NCI-H526 treated with DMSO at 0.1 percent for 48 hours (cell line): ENCODE measurements around the gene STAT2.
A peak's percentile ranks its signal among the peaks of the same experiment; 100 is the strongest.
"Not testable (repeated sequence)": the region's sequence is repeated elsewhere in the genome, so short reads cannot be mapped to it uniquely, and the experiment has no call there.

Source experiments
- DNase-seq: peaks from one replicate; lab custom pipeline; 2025; lab: John Stamatoyannopoulos, UW

STAT2 gene

DNA sequence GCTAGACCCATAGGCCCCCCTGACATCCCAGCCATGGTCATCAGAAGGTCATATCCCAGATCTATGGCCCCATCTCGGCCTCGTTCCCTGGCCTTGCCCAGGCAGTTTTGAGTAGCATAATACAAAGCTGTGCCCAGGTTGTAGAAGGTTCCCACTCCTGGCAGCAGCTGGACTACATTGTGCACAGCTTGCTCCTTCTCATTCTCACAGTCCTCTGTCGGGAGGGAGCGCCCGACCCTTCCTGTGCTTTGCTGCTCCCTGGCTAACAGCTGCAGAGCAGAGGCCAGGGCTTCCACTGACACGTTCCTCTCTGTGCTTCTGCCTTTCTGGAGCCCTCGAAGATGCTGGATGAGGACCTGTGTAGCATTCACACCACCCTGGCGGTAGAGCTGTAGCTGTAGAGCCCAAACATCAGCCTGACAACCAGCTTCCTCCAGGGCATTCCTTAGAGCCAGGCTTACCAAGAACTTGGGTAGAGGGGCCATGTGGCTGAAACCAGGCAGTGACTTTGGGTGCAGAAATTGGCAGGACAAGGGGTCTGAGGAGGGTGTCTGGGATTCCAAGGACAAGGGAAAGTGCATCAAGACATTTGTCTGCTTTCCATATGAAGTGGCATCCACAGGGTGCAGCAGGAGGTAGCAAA, 1.7 kb upstream of the STAT2 start:
- DNase-seq: no peak

DNA sequence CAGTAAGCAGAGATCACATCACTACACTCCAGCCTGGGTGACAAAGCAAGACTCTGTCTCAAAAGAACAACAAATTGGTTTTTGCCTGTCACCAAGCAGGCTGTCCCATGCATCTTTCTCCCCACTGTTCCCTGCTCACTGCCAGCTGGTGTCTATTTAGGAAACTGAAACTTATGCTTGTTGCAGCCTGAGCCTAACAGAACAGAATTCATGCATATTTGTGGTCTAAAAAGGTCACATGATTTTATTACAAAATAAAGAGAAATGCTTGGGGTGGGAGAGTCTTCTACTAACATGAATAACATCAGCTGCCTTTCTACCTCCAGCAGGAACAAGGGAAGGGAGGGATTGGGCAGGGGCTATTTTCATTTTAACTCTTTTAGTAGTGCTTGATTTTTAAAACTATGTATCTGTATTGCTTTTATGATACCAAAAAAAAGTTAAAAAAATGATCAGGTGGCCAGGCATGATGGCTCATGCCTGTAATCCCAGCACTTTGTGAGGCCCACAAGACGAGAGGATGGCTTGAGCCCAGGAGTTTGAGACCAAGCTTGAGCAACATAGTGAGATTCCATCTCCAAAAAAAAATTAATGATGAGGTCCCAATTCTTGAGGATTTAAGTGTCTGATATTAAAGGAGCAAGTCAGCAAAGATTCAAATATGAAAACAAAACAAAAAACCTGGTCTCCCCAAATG, 923 bp downstream of the STAT2 start:
- no peak for DNase-seq

DNA sequence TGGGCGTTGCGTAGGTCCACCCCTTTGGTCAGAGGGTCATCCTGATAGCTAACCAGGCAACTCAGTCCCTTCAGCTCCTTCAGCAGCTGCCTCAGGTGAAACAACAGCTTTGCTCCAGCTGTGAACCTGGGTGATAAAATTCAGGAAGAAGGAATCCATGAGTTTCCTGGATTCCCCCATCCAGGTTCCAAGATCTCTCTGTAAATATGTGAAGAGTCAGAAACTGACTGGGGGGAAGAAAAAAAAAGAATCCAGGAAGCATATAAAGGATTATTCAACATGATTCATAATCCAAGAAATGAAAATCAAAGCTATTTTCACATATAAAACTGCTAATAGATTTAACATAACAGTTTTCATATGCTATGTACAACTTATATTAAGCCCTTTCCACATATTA, 8.6 kb downstream of the STAT2 start:
- no peak for DNase-seq

DNA sequence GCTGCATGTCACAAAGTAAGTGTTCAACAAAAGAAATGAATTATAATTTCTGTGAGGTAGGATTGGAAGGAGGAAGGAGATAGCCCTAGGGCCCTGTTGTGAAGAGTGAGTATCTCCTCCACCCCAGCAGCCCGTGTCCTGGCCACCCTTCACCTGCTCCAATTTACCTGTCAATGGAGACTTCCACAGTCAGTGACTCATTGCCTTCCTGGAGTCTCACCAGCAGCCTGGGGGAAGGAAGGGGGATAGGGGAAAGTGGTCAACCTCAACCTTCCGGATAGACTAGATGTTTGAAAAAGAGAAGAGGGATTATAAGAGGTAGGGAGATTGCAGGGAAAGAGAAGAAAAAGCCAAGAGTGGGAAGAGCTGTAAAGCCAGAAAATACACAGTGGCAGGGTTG, 9.2 kb downstream of the STAT2 start:
- DNase-seq: no peak

DNA sequence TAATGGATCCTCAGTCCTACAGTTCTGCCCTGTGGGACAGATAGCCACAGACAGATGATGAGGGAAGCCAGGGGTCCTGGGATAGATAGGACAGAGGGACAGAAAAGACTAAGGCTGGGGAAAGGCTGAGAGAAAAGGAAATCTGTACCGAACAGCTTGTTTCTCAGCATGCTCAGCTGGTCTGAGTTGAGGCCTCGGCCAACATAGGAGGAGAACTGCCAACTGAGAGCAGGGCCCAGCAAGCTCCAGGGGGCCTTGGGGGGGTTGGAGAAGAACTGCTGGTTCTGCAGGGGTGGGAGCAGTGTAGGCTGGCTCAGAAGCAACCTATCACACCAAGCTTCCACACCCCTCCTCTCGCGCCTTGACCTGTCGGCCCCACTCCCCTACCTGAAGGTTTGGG, 11.1 kb downstream of the STAT2 start:
- no peak for DNase-seq

DNA sequence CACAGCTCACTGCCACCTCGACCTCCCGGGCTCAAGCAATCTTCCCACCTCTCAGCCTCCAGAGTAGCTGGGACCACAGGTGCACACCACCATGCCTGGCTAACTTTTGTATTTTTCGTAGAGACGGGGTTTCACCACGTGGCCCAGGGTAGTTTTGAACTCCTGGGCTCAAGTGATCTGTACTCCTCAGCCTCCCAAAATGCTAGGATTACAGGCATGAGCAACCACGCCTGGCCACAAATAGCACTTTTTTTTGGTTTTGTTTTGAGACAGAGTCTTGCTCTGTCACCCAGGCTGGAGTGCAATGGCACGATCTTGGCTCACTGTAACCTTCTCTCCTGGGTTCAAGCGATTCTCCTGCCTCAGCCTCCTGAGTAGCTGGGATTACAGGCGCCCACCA, 12.7 kb downstream of the STAT2 start:
- not testable (repeated sequence) for DNase-seq

DNA sequence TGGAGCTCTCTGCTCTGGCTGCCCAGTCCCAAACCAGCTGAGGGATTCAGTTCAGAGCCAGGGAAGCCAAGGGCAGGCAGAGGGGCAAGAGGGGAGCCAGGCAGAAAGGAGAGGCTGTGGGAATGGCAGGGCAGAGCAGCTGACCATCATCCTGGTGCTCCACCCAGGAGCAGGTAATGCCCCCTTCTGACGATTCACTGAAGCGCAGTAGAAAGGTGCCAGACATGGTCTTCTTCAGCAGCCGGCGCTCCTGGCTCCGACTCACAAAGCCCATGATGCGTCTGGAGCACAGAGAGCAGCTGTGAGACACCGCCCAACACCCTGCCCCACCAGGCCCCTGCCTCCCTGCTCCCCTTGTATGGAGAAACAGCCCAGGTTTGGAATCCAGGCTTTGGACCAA, 13.2 kb downstream of the STAT2 start:
- DNase-seq: no peak

DNA sequence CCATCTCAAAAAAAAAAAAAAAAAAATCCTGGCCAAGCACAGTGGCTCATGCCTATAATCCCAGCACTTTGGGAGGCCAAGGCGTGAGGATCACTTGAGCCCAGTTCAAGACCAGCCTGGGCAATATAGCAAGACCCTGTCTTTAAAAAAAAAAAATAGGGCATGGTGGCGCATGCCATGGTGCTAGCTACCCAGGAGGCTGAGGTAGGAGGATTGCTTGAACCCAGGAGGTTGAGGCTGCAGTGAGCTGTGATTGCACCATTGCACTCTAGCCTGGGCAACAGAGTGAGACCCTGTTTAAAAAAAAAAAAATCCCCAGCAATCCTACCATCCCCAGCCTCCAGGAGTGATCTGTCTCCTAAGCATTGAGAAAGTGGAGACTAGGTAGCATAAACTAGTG, 17.6 kb downstream of the STAT2 start:
- DNase-seq: not testable (repeated sequence)

DNA sequence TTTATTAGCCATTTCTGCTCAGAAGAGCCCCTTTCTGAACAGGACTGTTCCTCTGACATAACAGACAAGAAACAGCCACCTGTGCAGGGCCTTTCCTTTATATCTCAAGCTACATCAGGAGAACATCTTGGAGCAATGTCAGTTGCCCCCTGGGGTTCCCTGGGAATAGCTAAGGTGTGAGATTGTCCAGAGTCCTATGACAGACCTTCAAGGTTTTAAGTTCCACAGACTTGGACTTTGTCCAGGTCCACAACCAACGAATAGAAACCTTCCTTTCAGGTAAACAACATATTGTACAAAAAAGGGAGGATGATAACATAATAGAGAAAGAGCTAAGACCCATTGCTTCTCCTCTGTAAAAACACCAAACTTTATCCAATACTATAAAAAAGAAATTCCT, 18.3 kb downstream of the STAT2 start:
- no peak for DNase-seq

DNA sequence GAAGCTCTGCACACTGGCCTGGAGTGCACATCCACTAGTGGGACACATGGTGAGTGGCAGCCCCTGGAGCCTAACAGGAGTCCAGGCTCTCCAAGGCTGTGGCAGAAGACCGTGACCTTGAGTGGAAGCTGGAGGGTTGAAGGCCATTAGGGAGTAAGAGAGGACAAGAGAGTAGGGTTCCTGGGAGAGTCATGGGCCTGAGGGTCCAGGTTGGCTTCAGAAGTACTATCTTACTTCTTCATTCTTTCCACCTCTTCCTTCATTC, 20.8 kb downstream of the STAT2 start:
- no peak for DNase-seq

DNA sequence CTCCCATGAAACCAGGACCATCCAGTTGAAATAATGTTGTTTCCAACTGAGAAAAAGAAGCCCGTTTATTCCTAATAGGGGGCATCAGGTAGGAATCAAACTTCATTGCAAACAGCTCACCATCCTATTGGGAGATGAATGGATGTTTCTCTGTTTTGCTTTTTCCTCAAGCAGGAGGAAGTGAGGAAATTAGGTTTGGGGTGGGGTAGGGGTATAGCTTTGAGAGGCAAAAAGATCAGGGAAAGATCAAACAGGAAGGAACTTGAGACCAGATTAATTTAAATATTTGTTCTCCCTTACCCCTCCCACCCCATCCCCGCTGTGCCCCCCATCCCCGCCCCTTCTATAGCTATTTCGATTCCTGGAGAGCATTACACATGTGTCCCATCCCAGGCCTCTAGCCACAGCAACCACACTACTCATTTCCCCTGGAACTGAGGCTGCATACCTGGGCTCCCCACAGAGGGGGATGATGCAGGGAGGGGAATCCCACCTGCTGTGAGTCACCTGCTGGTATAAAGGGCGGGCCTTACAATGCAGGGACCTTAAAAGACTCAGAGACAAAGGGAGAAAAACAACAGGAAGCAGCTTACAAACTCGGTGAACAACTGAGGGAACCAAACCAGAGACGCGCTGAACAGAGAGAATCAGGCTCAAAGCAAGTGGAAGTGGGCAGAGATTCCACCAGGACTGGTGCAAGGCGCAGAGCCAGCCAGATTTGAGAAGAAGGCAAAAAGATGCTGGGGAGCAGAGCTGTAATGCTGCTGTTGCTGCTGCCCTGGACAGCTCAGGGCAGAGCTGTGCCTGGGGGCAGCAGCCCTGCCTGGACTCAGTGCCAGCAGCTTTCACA, 21.4 kb downstream of the STAT2 start, which contains the start of gene IL23A:
TSS of gene IL23A (plus strand) at position 577 of the 850 bp plus-strand sequence. CDS start at position 738, 161 bp downstream.
- DNase-seq: no peak

DNA sequence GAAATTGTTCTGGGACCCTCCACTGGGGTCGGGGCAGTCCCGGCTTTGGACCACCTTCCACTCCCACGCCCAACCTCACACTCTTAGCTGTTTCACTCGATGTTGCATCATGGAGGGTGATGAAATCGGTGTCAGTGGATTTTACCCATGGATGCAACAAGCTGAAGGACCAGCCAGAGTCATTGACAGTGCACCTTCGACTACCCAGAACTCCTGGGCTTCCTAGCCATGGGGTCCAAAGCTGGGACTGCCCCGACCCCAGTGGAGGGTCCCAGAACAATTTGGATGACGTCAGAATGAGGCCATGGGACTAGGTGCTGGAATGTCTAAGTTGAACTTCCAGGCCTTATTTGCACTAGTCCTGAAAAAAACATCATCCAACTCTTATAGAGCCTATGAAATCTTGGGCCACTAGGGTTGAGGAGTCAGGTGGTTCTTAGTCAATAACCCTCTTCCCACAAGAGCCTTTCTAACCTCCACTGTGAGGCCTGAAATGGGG, 22.1 kb downstream of the STAT2 start:
- no peak for DNase-seq

DNA sequence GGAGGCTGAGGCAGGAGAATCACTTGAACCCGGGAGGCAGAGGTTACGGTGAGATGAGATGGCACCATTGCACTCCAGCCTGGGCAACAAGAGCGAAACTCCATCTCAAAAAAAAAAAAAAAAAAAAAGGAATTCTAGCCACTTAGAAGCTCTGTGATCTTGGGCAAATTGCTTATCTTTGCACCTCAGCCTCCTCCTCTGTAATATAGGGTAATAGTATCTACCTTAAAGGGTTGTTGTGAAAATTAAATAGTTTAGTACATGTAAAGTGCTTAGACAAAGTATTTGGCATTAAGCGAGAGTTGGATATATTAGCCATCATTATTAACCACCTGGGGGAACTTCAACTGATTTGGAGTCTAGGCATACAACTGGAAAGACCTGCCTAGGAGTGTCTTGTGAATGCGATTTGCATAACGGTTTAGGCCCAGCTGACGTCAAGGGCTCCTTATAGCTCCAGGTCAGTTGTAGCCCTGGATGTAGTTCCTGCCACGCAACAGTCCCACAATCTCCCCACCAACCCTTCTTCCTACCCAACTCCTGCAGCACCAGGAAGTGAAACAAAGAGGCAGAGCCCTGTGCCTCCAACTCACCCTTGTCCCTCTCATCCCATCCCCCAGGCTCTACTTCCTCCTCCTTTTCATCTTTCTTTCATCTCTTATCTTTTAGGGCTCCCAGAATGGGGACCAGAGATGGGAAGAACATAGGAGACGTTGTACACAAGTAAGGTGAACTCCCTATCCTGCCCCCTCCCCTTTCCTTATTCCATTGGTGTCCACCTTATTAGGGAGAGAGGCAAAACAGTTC, 23.3 kb downstream of the STAT2 start:
- DNase-seq: no peak

DNA sequence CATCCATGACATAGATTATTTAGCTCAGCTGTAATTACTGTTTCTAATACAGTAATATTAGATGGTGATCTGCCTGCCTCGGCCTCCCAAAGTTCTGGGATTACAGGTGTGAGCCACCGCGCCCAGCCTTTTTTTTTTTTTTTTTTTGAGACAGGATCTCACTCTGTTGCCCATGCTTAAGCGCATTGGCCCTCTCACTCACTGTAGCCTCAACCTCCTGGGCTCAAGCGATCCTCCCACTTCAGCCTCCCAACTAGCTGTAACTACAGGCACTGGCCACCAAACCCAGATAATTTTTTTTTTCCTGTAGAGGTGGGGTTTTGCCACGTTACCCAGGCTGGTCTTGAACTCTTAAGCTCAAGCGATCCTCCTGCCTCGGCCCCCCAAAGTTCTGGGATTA, 24.4 kb downstream of the STAT2 start:
- not testable (repeated sequence) for DNase-seq

DNA sequence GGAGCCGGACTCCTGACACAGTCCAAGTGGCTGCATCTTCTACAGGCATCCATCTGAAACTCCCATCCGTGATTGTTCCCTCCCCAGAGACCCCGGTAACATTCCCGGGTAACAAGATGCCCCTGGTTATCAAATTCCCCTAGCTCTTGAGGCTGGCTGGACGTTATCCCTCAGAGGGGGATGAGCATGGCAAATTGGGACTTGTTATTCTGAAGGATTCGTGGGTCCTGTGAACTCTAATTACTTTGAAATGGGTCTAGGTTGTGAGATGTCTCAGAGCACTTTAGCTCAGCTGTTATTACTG, 25.5 kb downstream of the STAT2 start:
- DNase-seq: no peak

DNA sequence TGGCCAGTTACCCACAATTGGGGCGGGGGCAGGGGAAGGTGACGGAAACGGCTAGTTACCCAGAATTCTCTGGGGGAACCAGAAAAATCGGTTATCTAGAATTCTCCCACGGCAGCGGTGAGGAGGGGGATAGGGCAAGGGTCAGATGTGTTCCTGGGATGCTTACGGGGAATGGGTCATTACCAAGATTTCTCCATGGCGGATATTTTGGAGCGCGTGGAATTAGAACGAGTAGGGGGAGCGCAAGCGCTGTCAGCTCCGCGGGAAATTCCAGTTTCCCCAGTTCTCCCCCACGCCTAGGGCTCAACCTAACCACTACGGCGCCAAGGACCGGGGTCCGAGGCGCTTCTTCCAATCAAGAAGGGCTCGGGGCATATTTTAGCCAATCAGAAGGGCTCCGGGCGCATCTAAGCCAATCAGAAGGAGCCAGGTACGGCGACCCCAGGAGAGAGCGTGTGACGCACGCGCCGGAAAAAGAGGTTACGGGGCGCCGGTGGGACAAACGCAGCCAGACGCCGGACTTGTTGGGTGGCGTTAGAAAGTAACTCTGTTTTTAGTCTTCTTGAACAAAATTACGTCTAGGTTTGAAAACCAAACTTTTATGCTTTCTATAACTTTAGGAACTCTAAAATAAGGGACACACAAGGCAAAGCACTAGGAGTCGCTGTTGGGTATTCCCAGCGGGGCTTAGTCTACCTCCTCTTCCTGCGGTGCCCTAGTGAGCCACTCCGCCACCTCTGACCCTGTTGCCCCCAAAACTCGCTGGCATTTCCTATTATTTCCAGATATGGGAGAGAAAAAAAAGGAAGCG, 26.0 kb downstream of the STAT2 start, which contains the start of gene PAN2:
TSS of gene PAN2 (minus strand) at position 322 of the 811 bp plus-strand sequence. CDS start 906 bp downstream, outside the sequence.
- peak; percentile 92 for DNase-seq

DNA sequence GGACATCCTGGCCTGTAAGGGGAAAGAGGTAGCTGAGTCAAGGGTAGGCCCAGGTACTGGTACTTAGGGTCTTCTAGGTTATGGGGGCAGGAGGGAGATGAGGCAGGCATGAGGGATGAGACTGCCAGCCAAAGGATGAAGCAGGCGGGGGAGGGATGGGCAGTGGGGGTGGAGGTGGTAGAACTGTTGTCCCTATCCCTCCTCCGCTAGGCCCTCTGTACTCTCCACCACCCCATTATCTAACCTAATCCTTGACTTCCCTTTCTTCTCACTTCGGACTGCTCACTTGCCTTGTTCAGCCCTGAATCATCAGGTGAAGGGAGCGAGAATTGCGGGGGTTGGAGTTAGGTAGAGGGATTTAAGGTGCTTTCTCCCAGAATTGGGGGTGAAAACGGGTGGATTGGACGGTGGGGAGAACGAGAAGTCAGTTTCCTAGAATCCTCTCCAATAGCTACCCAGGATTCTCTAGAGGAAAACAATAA, 26.7 kb downstream of the STAT2 start:
- no peak for DNase-seq

DNA sequence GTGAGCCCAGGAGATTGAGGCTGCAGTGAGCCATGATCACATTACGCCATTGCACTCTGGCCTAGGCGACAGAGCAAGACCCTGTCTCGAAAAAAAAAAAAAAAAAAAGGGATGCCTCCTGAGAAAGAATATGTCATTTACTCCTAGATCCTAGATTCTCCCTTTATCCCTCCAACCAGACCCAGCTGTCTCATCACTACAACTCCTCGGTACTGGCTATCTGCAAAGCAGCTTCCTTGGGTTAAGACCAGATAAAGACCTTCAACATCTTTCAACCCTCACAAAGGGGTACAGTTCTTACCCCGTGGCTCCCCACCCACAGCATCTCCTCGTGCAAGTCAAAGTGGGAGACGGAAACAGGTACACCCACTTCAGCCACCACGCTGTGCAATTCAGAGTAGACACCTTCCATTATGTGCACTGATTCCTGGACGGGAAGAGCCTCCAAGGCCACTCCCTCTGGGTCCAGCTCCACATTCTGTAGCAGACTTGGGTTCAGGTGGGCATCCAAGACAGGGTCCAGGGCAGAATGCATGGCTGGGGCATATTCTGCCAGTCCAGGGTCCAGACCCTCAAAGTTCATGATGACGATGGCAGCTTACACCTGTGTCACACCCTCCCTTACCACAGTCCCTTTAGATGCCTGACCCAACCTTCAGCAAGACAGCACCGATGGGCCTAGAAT, 27.3 kb downstream of the STAT2 start:
- DNase-seq: no peak

DNA sequence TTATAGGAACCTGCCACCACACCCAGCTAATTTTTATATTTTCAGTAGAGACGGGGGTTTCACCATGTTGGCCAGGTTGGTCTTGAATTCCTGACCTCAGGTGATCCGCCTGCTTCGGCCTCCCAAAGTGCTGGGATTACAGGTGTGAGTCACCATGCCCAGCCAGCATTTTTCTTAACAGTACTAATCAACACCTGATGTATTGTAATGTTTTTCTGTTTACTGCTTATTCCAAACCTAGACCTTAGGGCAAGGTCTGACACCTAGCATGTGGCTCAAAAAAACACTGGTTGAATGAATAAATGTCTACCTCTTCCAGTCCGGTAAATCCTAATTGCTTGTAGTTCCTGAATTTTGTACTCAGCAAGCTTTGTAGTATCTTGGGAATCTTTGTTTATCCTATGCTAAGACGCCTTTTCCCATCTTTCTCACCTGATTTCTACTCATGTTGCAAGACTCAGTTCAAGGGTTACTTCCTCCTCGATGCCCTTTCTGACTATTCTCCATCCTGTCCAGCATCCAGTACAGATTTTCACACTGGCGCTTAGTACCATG, 28.9 kb downstream of the STAT2 start:
- DNase-seq: no peak

DNA sequence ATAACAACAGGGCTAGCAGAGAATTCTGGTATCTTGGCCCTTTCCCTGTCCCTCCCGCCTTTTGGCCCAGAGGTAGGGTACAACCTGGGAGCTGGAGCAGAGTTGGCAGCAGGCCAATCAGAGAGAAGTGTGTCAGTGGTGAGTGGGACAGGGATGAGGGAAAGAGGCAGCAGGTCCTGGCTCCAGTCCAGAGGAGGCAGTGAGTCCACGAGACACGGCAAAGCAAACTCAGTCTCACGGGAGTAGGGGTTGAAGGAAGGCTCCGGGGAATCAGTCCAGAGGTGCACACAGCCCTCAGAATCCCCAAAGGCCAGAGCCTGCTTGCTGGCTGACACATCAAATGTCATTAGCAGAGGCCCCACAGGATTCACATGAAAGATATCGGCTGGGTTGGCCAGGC, 33.4 kb downstream of the STAT2 start:
- DNase-seq: no peak
